Neuronal stem cell (in vitro differentiated cells): ENCODE data around the gene NUMA1.

Source experiments
- DNase-seq: peaks from one replicate; pipeline ENCODE4 v3.0.0-alpha.2; 2013; ENCODE audit warnings: low spot score
- H2AFZ ChIP-seq: one replicate; pipeline ENCODE4 v1.6.1; 2013; ENCODE audit warnings: mild to moderate bottlenecking, low read length, inconsistent platforms
- H2AK5ac ChIP-seq: 2 replicates; pipeline ENCODE4 v1.6.1; 2013; ENCODE audit warnings: low read depth, mild to moderate bottlenecking, inconsistent platforms, low read length, moderate library complexity, mixed read lengths
- H2BK120ac ChIP-seq: 2 replicates; pipeline ENCODE4 v1.6.1; 2013; ENCODE audit warnings: low read depth, mild to moderate bottlenecking, inconsistent platforms, low read length, moderate library complexity, mixed read lengths
- H2BK12ac ChIP-seq: one replicate; pipeline ENCODE4 v1.6.1; 2013; ENCODE audit warnings: low read length, inconsistent platforms
- H2BK15ac ChIP-seq: 2 replicates; pipeline ENCODE4 v1.6.1; 2013; ENCODE audit warnings: mild to moderate bottlenecking, low read length, inconsistent platforms, mixed read lengths
- H2BK5ac ChIP-seq: one replicate; pipeline ENCODE4 v1.6.1; 2013; ENCODE audit warnings: inconsistent platforms, mild to moderate bottlenecking, low read length, moderate library complexity
- H3K14ac ChIP-seq: one replicate; pipeline ENCODE4 v1.6.1; 2013; ENCODE audit warnings: low read length, inconsistent platforms
- H3K18ac ChIP-seq: 2 replicates; pipeline ENCODE4 v1.6.1; 2013; ENCODE audit warnings: low read length, inconsistent platforms
- H3K23ac ChIP-seq: 2 replicates; pipeline ENCODE4 v1.6.1; 2013; ENCODE audit warnings: low read depth, mild to moderate bottlenecking, mixed read lengths, low read length, inconsistent platforms; ENCODE audit not compliant: poor library complexity
- H3K27ac ChIP-seq: replicated peaks from 3 replicates; pipeline ENCODE4 v1.5.1; 2013; ENCODE audit warnings: low read length, inconsistent platforms
- H3K27me3 ChIP-seq, 3 experiments: 2 replicates each; pipeline ENCODE4 v1.6.1; 2013; ENCODE audit warnings: low read length in 3 of 3, mild to moderate bottlenecking in 2 of 3, inconsistent platforms in 1 of 3, low read depth in 1 of 3, mixed read lengths in 1 of 3, moderate library complexity in 1 of 3; ENCODE audit not compliant: control insufficient read depth in 3 of 3, insufficient read depth in 3 of 3
- H3K36me3 ChIP-seq, 2 donors: replicated peaks in 1 of 2; 2 replicates each; pipeline ENCODE4 v1.6.1; 2013; ENCODE audit warnings: low read length in 2 of 2; ENCODE audit not compliant: control insufficient read depth in 2 of 2, insufficient read depth in 2 of 2
- H3K4ac ChIP-seq: 2 replicates; pipeline ENCODE4 v1.6.1; 2013; ENCODE audit warnings: inconsistent platforms, mild to moderate bottlenecking, low read length, moderate library complexity
- H3K4me1 ChIP-seq, 2 donors: 1 replicate in 1 of 2; 2 replicates in 1 of 2; pipeline ENCODE4 v1.6.1; 2013; ENCODE audit warnings: low read length in 2 of 2, low read depth in 1 of 2; ENCODE audit not compliant: control insufficient read depth in 2 of 2, insufficient read depth in 1 of 2
- H3K4me2 ChIP-seq: one replicate; pipeline ENCODE4 v1.6.1; 2013; ENCODE audit warnings: mild to moderate bottlenecking, low read length, inconsistent platforms; ENCODE audit not compliant: insufficient read depth, poor library complexity, severe bottlenecking
- H3K4me3 ChIP-seq, 2 donors: 2 replicates each; pipeline ENCODE4 v1.5.1; 2013; ENCODE audit warnings: low read length in 2 of 2, mild to moderate bottlenecking in 2 of 2, inconsistent platforms in 1 of 2, moderate library complexity in 1 of 2
- H3K79me1 ChIP-seq: one replicate; pipeline ENCODE4 v1.6.1; 2013; ENCODE audit warnings: low read depth, mild to moderate bottlenecking, inconsistent platforms, low read length, moderate library complexity
- H3K9ac ChIP-seq: one replicate; pipeline ENCODE4 v1.6.1; 2013; ENCODE audit warnings: mild to moderate bottlenecking, low read depth, low read length, inconsistent platforms; ENCODE audit not compliant: poor library complexity
- H3K9me3 ChIP-seq, 2 donors: replicated peaks in 1 of 2; 2 replicates each; pipeline versions ENCODE3 to v1.6.1; 2013; ENCODE audit warnings: low read length in 2 of 2, mild to moderate bottlenecking in 2 of 2, inconsistent platforms in 1 of 2, low read depth in 1 of 2, mixed read lengths in 1 of 2, moderate library complexity in 1 of 2; ENCODE audit not compliant: control insufficient read depth in 2 of 2, insufficient read depth in 1 of 2
- H4K8ac ChIP-seq: one replicate; pipeline ENCODE4 v1.6.1; 2013; ENCODE audit warnings: low read depth, mild to moderate bottlenecking, inconsistent platforms, low read length, moderate library complexity
- H4K91ac ChIP-seq: one replicate; pipeline ENCODE4 v1.6.1; 2013; ENCODE audit warnings: low read length, low read depth, mild to moderate bottlenecking, inconsistent platforms; ENCODE audit not compliant: poor library complexity
- WGBS, 2 donors: extraction: QIAGEN DNeasy Blood & Tissue Kit; methylation state at CpG; one replicate each; pipeline ENCODE4 v1.1.7; 2013; ENCODE audit warnings: missing lambda C conversion rate in 2 of 2, mixed read lengths in 1 of 2; ENCODE audit not compliant: insufficient read length in 2 of 2, insufficient replicate concordance in 1 of 2; ENCODE audit errors: extremely low coverage in 2 of 2; 5-methylcytosine and 5-hydroxymethylcytosine counted together

Gene NUMA1

DNA sequence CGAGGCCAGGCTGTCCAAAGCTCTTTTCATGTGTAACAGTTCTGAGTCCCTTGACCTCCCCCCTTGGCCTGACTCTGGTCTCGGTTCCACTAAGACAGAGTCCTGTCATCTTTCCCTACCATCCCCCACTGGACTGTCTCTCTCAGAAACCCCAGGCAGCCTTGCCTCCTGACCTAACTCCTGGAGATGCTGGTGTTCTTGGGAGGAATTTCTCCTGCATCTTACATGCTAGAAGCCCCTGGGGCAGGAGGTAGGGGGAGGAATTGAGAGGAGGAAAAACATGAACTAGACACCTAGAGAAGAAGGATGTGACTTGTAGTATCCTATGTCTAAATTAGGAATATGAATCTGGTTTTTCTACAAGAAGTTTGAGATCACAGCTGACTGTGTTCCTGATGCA is 82.3 kb downstream of the NUMA1 start:
- no peak overlapping the region for H3K18ac ChIP-seq
- H2AFZ ChIP-seq: no peak overlapping the region
- H4K8ac ChIP-seq: no peak overlapping the region
- H2BK120ac ChIP-seq: no peak overlapping the region
- H3K79me1 ChIP-seq: peaks cover 2% of the 10 kb centered on the region
- no peaks in the 10 kb centered on the region for H3K27me3 ChIP-seq
- H3K14ac ChIP-seq: no peak overlapping the region
- no peaks in the 10 kb centered on the region for H3K9me3 ChIP-seq
- no peak overlapping the region for H3K4me3 ChIP-seq
- no peak overlapping the region for H2BK12ac ChIP-seq
- H2AK5ac ChIP-seq: no peak overlapping the region
- no peak overlapping the region for H2BK15ac ChIP-seq
- peaks cover 0 to 4% of the 10 kb centered on the region in 2 donors for H3K4me1 ChIP-seq
- no peak overlapping the region for H2BK5ac ChIP-seq
- no peak for DNase-seq
- H3K9ac ChIP-seq: no peak overlapping the region
- peaks cover 32 to 60% of the 10 kb centered on the region in 2 donors for H3K36me3 ChIP-seq
- no CpG with 5 or more reads among the region's 2 CpGs for WGBS, 2 donors
- H3K27ac ChIP-seq: no peak overlapping the region
- no peak overlapping the region for H3K4ac ChIP-seq
- H3K23ac ChIP-seq: no peak overlapping the region
- H3K4me2 ChIP-seq: no peak overlapping the region
- no peak overlapping the region for H4K91ac ChIP-seq

DNA sequence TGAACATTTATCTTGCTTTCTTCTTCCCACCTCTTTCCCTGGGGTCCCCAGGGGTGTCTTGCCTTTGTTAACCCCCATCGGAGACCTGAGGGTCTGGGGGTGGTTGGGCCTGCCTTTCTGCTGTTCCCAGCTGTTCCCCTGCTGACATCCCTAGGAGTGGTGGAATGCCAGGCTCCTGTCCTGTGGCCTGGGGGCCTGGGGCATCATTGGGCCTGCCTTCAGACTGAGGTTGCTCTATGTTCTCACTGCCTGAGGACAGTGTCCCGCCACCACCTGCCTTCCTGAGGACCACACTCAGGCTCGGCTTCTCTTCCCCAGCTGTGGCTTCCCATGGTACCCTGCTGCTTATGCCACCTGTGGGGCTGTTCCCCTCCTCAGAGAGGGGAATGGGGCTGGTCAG is 82.7 kb downstream of the NUMA1 start:
- no peak overlapping the region for H3K18ac ChIP-seq
- no peak overlapping the region for H2AK5ac ChIP-seq
- H3K27me3 ChIP-seq: no peaks in the 10 kb centered on the region
- H3K9me3 ChIP-seq: no peaks in the 10 kb centered on the region
- H2AFZ ChIP-seq: no peak overlapping the region
- H3K9ac ChIP-seq: no peak overlapping the region
- H2BK5ac ChIP-seq: no peak overlapping the region
- H3K14ac ChIP-seq: no peak overlapping the region
- DNase-seq: no peak
- peaks cover 29 to 55% of the 10 kb centered on the region in 2 donors for H3K36me3 ChIP-seq
- H2BK120ac ChIP-seq: no peak overlapping the region
- no CpG with 5 or more reads among the region's 3 CpGs for WGBS, 2 donors
- H2BK12ac ChIP-seq: no peak overlapping the region
- peaks cover 0 to 4% of the 10 kb centered on the region in 2 donors for H3K4me1 ChIP-seq
- no peak overlapping the region for H4K91ac ChIP-seq
- H3K23ac ChIP-seq: peak overlapping the region; percentile 28
- H3K4me3 ChIP-seq: no peak overlapping the region
- H3K4ac ChIP-seq: no peak overlapping the region
- H3K27ac ChIP-seq: no peak overlapping the region
- peaks cover 2% of the 10 kb centered on the region for H3K79me1 ChIP-seq
- H2BK15ac ChIP-seq: no peak overlapping the region
- H3K4me2 ChIP-seq: no peak overlapping the region
- no peak overlapping the region for H4K8ac ChIP-seq

DNA sequence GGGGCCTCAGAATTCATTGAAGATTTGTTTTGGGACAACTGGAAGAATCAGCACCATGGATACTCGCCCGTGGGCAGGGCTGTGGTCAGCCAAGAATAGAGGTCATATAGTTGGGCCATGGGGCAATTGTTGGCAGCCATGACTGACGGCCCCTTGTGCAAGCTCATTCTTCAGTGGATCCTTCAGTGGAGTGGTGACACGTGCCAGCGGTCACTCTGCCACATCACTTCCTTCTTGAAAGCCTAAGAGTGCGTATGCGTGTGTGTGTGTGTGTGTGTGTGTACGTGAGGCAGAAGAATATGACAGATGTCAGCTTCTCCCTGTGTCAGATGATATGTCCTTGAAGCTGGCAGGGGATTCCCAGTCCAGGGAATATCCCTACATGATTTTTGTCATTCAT is 83.4 kb downstream of the NUMA1 start:
- Histone ChIP-seq H3K79me1 (peaks cover 2% of the 10 kb centered on the region), H3K14ac (no peak overlapping the region), H3K36me3 (peaks cover 22 to 52% of the 10 kb centered on the region in 2 donors), H2BK12ac (no peak overlapping the region), H3K18ac (no peak overlapping the region), H2BK15ac (no peak overlapping the region), H2BK120ac (no peak overlapping the region), H3K4ac (no peak overlapping the region), H3K9me3 (no peaks in the 10 kb centered on the region), H3K9ac (no peak overlapping the region), H3K27ac (no peak overlapping the region), H3K27me3 (no peaks in the 10 kb centered on the region), H4K91ac (no peak overlapping the region), H2AFZ (no peak overlapping the region), H3K4me1 (peaks cover 0 to 4% of the 10 kb centered on the region in 2 donors), H3K4me3 (no peak overlapping the region), H3K4me2 (no peak overlapping the region), H4K8ac (no peak overlapping the region), H2BK5ac (no peak overlapping the region), H2AK5ac (no peak overlapping the region), H3K23ac (peak overlapping the region; percentile 22)
- DNase-seq: no peak
- WGBS, 2 donors: no CpG with 5 or more reads among the region's 8 CpGs

DNA sequence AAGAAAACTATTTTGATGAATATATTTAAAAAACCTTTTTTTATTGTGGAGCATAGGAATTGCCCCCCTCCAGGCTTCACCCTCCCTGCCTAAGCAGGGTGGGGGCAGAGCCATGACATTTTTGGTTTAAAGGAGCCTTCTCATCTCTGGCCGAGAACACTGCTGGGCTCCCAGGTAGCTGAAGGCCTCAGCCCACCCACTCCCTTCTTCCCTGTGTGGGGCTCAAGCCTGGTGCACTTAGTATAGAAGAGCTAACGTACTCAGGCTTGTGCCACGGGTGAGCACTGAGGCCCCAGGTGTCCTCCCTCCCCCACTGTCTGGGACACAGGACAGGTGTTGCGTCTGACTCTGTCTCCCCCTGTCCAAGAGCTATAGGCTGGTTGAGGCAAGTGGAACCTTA is 83.8 kb downstream of the NUMA1 start:
- H3K36me3 ChIP-seq: peaks cover 20 to 49% of the 10 kb centered on the region in 2 donors
- H2BK5ac ChIP-seq: no peak overlapping the region
- H2BK12ac ChIP-seq: no peak overlapping the region
- H4K91ac ChIP-seq: no peak overlapping the region
- H3K14ac ChIP-seq: no peak overlapping the region
- no peak overlapping the region for H3K4me3 ChIP-seq
- peaks cover 0 to 2% of the 10 kb centered on the region in 2 donors for H3K4me1 ChIP-seq
- H2AK5ac ChIP-seq: no peak overlapping the region
- peak overlapping the region; percentile 30 for H3K9ac ChIP-seq
- DNase-seq: no peak
- no peak overlapping the region for H3K4ac ChIP-seq
- H3K27ac ChIP-seq: no peak overlapping the region
- no peak overlapping the region for H3K18ac ChIP-seq
- WGBS, 2 donors: no CpG with 5 or more reads among the region's 4 CpGs
- no peak overlapping the region for H2BK15ac ChIP-seq
- no peaks in the 10 kb centered on the region for H3K27me3 ChIP-seq
- H3K79me1 ChIP-seq: peaks cover 2% of the 10 kb centered on the region
- no peak overlapping the region for H4K8ac ChIP-seq
- no peak overlapping the region for H2AFZ ChIP-seq
- H3K9me3 ChIP-seq: no peaks in the 10 kb centered on the region
- H3K4me2 ChIP-seq: no peak overlapping the region
- no peak overlapping the region for H2BK120ac ChIP-seq
- no peak overlapping the region for H3K23ac ChIP-seq
